ENCODE results near the gene ERICH3.

The ERICH3 gene

DNA sequence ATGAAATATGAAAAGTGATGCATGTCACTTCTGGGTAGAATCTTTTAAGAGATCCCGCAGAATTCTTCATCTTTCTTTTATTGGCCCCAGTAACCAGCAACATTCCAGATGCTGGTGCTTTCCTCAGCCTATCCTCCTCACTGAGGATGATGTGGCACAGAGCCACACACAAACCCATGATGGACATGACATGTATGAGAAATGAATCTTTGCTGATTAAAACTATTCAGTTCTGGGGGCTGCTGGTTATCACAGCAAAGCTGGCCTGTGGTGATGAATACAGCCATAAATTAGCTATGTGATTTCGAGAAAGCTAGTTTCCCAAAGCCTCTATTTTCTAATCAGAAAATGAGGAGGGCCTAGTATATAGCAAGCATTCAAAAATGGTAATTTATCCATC, 8.3 kb upstream of the ERICH3 start:
- Histone ChIP-seq H3K4me3 (ENCODE audit: low read length, poor library complexity, severe bottlenecking) (no peak overlapping the region), H3F3A (ENCODE audit: low read depth) (no peaks in the 10 kb centered on the region), H3K79me2 (ENCODE audit: insufficient read depth, low read length) (no peaks in the 10 kb centered on the region), H2AFZ (ENCODE audit: low read length) (no peak overlapping the region), H3K9me2 (replicated peaks; ENCODE audit: low read depth, low read length) (no peaks in the 10 kb centered on the region), H3K4me1 (ENCODE audit: insufficient read depth, low read length, poor library complexity, severe bottlenecking) (no peaks in the 10 kb centered on the region), H4K20me1 (ENCODE audit: insufficient read depth, low read length, poor library complexity, severe bottlenecking) (no peaks in the 10 kb centered on the region), H3K27me3 (ENCODE audit: insufficient read depth, low read length, poor library complexity, severe bottlenecking) (no peaks in the 10 kb centered on the region), H3K9ac (ENCODE audit: low read depth, low read length, poor library complexity, severe bottlenecking) (no peak overlapping the region), H3K36me3 (ENCODE audit: insufficient read depth, low read length) (no peaks in the 10 kb centered on the region), H3K9me3 (ENCODE audit: insufficient read depth, low read depth, low read length) (no peaks in the 10 kb centered on the region), H3K4me2 (ENCODE audit: low read depth, low read length, poor library complexity, severe bottlenecking) (no peak overlapping the region)
- TF ChIP-seq, protein P1, sequence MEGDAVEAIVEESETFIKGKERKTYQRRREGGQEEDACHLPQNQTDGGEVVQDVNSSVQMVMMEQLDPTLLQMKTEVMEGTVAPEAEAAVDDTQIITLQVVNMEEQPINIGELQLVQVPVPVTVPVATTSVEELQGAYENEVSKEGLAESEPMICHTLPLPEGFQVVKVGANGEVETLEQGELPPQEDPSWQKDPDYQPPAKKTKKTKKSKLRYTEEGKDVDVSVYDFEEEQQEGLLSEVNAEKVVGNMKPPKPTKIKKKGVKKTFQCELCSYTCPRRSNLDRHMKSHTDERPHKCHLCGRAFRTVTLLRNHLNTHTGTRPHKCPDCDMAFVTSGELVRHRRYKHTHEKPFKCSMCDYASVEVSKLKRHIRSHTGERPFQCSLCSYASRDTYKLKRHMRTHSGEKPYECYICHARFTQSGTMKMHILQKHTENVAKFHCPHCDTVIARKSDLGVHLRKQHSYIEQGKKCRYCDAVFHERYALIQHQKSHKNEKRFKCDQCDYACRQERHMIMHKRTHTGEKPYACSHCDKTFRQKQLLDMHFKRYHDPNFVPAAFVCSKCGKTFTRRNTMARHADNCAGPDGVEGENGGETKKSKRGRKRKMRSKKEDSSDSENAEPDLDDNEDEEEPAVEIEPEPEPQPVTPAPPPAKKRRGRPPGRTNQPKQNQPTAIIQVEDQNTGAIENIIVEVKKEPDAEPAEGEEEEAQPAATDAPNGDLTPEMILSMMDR (conservative IDR thresholded peaks at IDR 0.05; ENCODE audit: low read length): no peak
- TF ChIP-seq EZH2phosphoT487 (IDR thresholded peaks at IDR 0.05; ENCODE audit: borderline replicate concordance): no peak

DNA sequence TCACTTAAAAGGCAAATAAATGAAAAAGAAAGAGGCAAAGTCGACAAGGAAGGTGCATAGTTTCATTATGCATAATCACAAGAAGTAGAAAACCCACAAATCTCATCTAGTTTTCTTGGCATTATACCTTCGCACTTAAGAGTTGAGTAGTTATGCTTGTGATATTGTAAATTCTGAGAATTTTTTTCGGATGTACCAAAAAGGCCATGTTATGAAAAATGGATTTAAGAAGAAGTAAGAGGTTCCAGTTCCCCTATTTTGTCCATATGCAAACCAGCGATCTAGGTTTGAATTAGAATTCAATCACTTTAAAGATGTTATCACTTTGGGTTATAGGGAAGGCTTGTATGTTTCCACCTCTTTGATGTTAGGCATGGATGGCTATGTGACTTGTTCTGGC, 7.9 kb upstream of the ERICH3 start:
- Histone ChIP-seq H3K9ac (ENCODE audit: low read depth, low read length, poor library complexity, severe bottlenecking) (no peak overlapping the region), H3K4me1 (ENCODE audit: insufficient read depth, low read length, poor library complexity, severe bottlenecking) (no peaks in the 10 kb centered on the region), H3K9me3 (ENCODE audit: insufficient read depth, low read depth, low read length) (no peaks in the 10 kb centered on the region), H4K20me1 (ENCODE audit: insufficient read depth, low read length, poor library complexity, severe bottlenecking) (no peaks in the 10 kb centered on the region), H3K4me3 (ENCODE audit: low read length, poor library complexity, severe bottlenecking) (no peak overlapping the region), H3K27me3 (ENCODE audit: insufficient read depth, low read length, poor library complexity, severe bottlenecking) (no peaks in the 10 kb centered on the region), H3K79me2 (ENCODE audit: insufficient read depth, low read length) (no peaks in the 10 kb centered on the region), H3K4me2 (ENCODE audit: low read depth, low read length, poor library complexity, severe bottlenecking) (no peak overlapping the region), H3K36me3 (ENCODE audit: insufficient read depth, low read length) (no peaks in the 10 kb centered on the region), H3K9me2 (replicated peaks; ENCODE audit: low read depth, low read length) (no peaks in the 10 kb centered on the region), H3F3A (ENCODE audit: low read depth) (no peaks in the 10 kb centered on the region), H2AFZ (ENCODE audit: low read length) (no peak overlapping the region)
- TF ChIP-seq, protein P1 (conservative IDR thresholded peaks at IDR 0.05; ENCODE audit: low read length): no peak
- TF ChIP-seq EZH2phosphoT487 (IDR thresholded peaks at IDR 0.05; ENCODE audit: borderline replicate concordance): no peak

DNA sequence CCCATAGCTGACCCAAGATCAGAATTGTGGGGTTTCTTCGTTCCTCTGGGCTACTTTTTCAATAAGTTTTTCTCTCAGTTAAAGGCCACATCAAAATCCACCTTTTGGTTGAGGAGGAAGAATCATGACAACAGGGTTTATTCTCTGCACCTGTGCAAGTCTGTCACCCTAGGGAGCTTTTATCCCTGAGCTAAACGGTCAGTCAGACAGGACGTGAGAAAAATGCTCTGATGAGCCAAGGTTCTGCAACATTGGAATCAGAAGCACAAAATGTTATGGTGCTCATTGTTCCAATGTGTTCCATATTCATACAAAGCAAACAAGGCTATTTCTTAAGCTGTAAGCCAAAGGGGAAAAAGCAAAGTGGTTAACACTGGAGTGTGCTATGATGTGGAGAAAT, 7.4 kb upstream of the ERICH3 start:
- H3K36me3 ChIP-seq (ENCODE audit: insufficient read depth, low read length): no peaks in the 10 kb centered on the region
- no peak overlapping the region for H2AFZ ChIP-seq (ENCODE audit: low read length)
- H3K9me3 ChIP-seq (ENCODE audit: insufficient read depth, low read depth, low read length): no peaks in the 10 kb centered on the region
- H3K4me2 ChIP-seq (ENCODE audit: low read depth, low read length, poor library complexity, severe bottlenecking): no peak overlapping the region
- no peaks in the 10 kb centered on the region for H4K20me1 ChIP-seq (ENCODE audit: insufficient read depth, low read length, poor library complexity, severe bottlenecking)
- H3K9me2 ChIP-seq (replicated peaks; ENCODE audit: low read depth, low read length): no peaks in the 10 kb centered on the region
- no peak overlapping the region for H3K4me3 ChIP-seq (ENCODE audit: low read length, poor library complexity, severe bottlenecking)
- no peaks in the 10 kb centered on the region for H3K27me3 ChIP-seq (ENCODE audit: insufficient read depth, low read length, poor library complexity, severe bottlenecking)
- no peak overlapping the region for H3K9ac ChIP-seq (ENCODE audit: low read depth, low read length, poor library complexity, severe bottlenecking)
- H3K4me1 ChIP-seq (ENCODE audit: insufficient read depth, low read length, poor library complexity, severe bottlenecking): no peaks in the 10 kb centered on the region
- no peaks in the 10 kb centered on the region for H3F3A ChIP-seq (ENCODE audit: low read depth)
- H3K79me2 ChIP-seq (ENCODE audit: insufficient read depth, low read length): no peaks in the 10 kb centered on the region
- TF ChIP-seq, protein P1 (conservative IDR thresholded peaks at IDR 0.05; ENCODE audit: low read length): no peak
- TF ChIP-seq EZH2phosphoT487 (IDR thresholded peaks at IDR 0.05; ENCODE audit: borderline replicate concordance): no peak

All from Loucy (cell line).